AG10803 (cell line): ENCODE data around the gene MEF2A.

Source experiments
- DNase-seq: peaks from one replicate; pipeline ENCODE4 v3.0.0; 2010; ENCODE audit warnings: low read depth
- H3K4me3 ChIP-seq: 2 replicates; pipeline ENCODE4 v1.5.1; 2011; ENCODE audit warnings: mild to moderate bottlenecking, low read length, control low read depth
- TF ChIP-seq, protein P1 (sequence below): conservative IDR thresholded peaks from 2 replicates; pipeline ENCODE4 v1.5.1; 2011; ENCODE audit warnings: mild to moderate bottlenecking, low read length, control low read depth, inconsistent platforms

The MEF2A gene

DNA sequence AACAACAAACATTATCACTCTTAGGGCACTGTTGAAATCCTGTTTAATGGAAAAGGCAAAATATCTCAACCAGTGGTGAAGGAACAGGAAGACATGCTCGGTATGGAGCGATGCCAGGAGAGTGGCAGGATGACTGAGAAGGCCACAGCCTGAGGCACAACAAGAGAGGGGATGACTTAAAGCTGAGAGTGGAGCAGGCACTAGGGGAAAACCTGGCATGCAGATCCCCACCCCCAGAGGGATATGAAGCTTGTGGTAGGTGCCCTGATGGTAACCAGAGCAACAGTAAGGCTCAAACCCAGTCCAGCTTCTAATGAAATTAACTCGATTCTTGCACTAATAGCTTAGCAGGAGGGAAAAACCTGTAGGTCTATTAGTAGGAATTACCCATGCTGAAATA lies 127.0 kb downstream of the MEF2A start:
- TF ChIP-seq, protein P1, sequence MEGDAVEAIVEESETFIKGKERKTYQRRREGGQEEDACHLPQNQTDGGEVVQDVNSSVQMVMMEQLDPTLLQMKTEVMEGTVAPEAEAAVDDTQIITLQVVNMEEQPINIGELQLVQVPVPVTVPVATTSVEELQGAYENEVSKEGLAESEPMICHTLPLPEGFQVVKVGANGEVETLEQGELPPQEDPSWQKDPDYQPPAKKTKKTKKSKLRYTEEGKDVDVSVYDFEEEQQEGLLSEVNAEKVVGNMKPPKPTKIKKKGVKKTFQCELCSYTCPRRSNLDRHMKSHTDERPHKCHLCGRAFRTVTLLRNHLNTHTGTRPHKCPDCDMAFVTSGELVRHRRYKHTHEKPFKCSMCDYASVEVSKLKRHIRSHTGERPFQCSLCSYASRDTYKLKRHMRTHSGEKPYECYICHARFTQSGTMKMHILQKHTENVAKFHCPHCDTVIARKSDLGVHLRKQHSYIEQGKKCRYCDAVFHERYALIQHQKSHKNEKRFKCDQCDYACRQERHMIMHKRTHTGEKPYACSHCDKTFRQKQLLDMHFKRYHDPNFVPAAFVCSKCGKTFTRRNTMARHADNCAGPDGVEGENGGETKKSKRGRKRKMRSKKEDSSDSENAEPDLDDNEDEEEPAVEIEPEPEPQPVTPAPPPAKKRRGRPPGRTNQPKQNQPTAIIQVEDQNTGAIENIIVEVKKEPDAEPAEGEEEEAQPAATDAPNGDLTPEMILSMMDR: no peak
- H3K4me3 ChIP-seq: no peak overlapping the region
- no peak for DNase-seq

DNA sequence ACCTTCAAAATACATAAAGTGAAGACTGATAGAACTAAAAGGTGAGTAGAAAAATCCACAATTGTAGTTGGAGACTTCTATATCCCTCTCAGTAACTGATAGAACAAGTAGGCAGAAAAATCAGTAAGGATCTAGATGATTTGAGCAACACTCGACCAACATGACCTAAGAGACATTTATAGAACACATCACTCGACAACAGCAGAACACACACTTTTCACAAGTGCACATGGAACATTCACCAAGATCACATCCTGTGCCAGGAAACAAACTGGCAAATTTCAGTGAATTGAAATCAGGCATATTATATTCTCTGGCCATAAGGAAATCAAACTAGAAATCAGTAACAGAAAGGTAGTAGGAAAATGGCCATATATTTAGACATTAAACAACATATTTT lies 130.3 kb downstream of the MEF2A start:
- DNase-seq: no peak
- TF ChIP-seq, protein P1: no peak
- no peak overlapping the region for H3K4me3 ChIP-seq

DNA sequence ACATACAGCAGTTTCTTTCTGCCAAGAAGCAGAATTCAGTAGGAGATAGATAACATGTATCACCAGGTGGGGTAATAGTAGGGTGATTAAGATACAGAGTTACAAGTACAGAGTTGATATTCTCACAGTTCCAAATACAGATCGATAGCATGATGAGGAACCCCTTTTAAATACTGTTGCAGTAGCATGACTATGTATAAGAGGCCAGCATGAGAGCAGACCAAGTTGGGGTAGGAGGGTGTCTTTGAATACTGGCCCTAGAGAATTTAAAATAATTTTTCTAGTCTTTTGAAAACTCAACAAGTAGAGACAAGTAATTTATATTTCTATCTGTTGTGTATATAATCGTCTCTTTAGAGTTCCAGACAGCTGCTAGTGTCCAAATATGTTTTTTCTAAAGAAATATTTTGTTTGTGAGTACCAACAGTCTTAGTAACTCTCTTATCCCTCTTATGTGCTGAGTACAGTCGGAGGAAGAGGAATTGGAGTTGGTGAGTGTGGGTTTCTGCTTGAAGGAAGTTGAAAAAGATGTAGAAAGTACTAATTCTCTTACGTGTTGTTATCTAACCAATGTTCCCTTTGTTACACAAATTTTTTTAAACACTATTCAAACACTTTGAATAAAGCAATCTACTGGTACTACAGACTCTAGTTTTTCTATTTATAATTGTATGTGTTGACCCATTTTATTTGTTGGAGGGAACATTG lies 137.3 kb downstream of the MEF2A start:
- peak; percentile 50 for DNase-seq
- TF ChIP-seq, protein P1: no peak
- no peak overlapping the region for H3K4me3 ChIP-seq

DNA sequence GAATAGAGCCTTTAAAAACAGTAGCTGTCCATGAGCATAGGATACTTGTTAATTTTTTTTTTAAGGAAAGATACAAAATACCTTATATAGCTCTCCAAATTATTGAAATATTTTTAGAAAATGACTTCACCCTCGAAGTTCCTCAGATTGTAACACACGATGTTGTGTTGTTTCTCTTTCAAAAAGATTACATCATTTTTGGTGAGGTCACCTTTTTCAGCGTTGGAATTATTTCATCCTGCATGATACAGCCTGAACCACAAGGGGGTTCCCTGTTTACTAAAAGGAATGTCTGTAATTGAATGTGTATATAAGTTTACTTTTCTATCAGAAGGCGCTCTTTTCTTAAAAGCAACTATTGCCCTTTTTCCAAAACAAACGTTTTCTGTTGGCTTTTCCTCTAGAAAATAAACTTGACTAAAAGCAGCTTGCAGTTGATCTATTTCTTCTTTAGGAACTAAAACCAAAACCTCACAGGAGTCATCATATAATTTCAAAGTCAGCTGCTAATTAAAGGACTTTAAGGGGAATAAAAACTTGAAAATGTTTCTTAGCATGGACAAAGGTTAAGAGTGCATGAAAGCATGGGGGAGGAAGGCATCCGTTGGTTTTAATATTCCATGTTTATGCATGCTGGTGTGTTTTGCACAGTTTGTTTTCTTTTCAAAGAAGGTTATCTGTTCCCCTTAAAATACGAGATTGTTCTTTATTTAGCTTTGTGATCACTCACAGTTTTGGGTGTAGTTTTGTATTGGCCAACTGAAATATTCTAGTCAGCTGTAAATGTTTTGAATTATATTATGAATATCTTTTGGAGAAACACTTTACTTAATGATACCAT lies 138.0 kb downstream of the MEF2A start:
- TF ChIP-seq, protein P1: peak; percentile 73
- DNase-seq: peak; percentile 89
- no peak overlapping the region for H3K4me3 ChIP-seq

DNA sequence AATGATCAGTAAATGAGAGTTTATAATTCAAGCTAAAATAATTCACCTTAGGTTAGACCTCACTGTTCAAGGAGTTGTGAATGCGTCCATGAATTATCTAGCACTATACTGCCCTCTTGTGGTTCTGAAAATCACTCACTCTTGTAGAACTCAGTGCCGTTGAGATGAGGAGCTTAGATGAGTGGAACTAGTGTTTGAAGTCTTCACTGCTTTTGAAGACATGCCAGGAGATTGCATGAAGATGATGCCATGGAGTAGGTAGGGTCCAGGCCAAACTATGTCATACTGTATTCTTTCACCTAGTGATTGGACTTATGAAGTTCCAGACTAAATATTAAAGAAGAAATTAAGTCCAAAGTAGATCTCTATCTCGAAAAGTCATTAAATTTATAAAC lies 138.7 kb downstream of the MEF2A start:
- TF ChIP-seq, protein P1: peak; percentile 83
- no peak overlapping the region for H3K4me3 ChIP-seq
- peak; percentile 83 for DNase-seq

DNA sequence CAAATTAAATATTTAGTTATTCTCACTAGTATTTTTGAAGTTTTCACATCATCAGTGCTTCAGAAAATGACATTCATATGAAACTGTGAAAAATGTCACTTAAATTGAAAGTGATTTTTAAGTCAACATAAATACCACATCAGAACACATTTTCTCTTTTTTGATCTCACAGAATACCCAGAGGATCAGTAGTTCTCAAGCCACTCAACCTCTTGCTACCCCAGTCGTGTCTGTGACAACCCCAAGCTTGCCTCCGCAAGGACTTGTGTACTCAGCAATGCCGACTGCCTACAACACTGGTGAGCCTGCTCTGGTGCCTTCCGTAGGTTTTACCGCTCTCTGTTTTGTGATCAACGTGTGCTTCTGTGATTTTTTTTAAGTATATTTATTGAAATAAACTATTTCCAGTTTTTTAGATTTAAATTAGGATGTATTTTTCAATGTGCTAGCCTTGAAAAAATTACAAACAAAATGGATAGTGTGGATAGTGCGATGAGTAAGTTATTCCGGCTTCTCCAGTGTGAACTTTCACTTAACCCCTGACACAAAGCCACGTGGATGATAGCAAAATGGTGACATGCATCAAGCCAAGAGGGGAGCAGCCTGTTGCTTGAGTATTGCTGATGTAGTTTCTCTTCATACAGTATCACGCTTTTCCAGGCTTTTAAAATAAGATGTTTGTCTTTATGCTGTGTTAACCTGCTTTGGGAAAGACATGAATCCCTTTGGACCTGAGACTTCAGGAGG lies 140.9 kb downstream of the MEF2A start:
- DNase-seq: no peak
- H3K4me3 ChIP-seq: peak overlapping the region; percentile 28; the same call in 1 of the 2 replicates
- TF ChIP-seq, protein P1: no peak
